GM18858 (cell line): ENCODE measurements around the gene TH.

Experiments used
- ATAC-seq: cut with Tn5 transposase; IDR thresholded peaks from one replicate; pipeline ENCODE4 v1.9.1; 2021; ENCODE audit not compliant: unreplicated experiment

TH gene

DNA sequence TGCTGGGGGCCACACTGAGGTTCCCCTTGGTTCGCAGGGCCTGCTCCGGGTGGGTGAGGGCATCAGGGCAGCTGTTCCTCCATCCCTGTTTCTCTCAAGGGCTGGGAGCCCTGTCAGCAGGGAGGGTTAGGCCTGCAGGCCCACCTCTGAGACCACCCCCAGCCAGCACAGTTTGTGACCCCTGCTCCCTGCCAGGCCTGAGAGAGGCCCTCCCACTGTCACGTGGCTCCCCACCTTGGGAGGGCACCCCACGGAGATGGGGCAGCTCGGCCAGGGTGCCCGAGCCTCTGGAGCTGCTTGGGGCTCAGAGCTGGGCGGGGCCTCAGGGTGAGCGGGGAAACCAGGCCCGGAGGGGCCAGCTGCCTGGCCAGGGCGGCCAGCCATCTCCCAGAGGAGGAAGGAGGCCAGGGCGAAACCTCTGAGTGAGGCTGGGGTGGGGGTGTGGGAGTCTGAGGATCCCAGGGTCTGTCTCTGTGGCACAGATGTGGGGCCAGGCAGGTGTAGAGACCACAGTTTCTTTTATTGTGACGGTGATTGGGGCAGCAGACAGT, 8.1 kb downstream of the TH start:
- ATAC-seq = no peak

DNA sequence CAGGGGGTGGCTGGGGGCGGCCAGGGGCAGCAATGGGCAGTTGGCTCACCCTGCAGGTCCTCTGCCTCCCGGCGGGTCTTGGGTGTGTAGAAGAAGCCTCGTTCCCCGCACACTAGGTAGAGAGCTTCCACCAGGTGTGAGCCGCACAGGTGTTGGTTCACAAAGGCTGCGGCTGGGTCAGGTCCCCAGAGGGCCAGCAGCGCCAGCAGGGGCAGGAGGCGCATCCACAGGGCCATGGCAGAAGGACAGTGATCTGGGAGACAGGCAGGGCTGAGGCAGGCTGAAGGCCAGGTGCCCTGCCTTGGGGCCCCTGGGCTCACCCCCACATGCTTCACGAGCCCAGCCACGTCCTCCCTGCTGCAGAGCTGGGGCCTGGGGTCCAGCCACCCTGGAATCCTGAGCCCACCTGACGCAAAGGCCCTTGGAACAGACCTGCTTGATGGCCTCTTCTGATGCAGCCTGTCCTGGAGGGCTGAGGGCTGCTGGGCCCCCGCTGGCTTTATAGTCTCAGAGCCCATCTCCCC, 10.8 kb downstream of the TH start, which contains the start of gene INS:
INS (minus strand) TSS at position 474 of the 524 bp plus-strand sequence; CDS start at position 236, 238 bp downstream.
- ATAC-seq = no peak

DNA sequence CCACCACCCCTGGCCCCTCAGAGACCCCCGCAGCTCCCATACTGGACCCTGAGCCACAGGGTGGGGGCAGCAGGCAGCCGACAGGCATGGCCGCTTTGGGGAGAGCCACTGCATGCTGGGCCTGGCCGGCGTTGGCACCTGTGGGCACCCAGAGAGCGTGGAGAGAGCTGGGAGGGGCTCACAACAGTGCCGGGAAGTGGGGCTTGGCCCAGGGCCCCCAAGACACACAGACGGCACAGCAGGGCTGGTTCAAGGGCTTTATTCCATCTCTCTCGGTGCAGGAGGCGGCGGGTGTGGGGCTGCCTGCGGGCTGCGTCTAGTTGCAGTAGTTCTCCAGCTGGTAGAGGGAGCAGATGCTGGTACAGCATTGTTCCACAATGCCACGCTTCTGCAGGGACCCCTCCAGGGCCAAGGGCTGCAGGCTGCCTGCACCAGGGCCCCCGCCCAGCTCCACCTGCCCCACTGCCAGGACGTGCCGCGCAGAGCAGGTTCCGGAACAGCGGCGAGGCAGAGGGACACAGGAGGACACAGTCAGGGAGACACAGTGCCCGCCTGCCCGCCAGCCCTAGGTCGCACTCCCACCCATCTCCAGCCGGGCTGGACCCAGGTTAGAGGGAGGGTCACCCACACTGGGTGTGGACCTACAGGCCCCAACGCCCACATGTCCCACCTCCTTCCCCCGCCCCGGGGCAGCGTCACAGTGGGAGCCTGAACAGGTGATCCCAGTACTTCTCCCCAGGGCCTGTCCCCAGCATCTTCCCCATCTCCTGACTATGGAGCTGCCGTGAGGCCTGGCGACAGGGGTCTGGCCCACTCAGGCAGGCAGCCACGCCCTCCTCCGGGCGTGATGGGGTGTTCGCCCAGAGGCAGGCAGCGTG, 11.8 kb downstream of the TH start:
- ATAC-seq = no peak

DNA sequence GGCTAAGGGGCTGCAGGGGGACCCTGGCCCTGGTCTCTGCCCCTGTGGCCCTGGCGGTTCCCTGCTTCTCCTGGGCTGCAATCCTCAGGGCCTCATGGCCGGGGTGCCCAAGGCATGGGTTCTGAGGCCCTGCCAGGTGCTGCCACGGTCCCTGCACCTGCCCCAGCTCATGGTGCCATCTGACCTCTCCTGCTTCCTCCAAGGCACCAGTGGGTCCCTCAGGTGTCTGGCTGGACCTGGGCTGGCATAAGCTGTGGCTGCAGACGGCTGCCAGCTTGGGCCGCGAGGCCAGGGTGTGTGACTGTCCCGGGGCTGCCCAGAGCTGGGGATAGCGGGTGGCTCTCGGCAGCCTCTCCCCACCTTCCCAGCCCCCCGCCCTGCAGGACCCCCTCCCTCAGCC, 12.6 kb downstream of the TH start:
- ATAC-seq = no peak

DNA sequence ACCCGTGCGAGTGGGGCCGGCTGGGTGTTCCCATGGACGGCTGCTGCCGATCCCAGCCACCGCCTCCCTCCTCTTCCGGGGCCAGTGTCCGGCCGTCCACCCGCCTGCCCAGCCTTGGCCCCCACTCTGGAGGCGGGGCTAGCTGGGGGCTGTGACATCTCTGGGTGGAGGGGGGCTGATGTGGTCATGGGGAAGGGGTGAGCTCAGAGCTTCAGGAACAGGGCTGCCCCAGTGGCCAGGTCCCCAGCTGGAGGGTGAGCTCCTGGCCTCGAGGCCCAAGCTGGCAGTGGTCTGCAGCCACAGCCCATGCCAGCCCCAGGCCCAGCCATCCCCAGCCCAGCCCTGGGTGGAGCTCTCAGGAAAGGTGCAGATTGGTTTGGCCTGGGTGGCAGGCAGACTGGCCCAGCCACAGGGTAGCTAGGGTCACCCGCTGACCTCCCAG, 13.3 kb downstream of the TH start:
- no peak for ATAC-seq

DNA sequence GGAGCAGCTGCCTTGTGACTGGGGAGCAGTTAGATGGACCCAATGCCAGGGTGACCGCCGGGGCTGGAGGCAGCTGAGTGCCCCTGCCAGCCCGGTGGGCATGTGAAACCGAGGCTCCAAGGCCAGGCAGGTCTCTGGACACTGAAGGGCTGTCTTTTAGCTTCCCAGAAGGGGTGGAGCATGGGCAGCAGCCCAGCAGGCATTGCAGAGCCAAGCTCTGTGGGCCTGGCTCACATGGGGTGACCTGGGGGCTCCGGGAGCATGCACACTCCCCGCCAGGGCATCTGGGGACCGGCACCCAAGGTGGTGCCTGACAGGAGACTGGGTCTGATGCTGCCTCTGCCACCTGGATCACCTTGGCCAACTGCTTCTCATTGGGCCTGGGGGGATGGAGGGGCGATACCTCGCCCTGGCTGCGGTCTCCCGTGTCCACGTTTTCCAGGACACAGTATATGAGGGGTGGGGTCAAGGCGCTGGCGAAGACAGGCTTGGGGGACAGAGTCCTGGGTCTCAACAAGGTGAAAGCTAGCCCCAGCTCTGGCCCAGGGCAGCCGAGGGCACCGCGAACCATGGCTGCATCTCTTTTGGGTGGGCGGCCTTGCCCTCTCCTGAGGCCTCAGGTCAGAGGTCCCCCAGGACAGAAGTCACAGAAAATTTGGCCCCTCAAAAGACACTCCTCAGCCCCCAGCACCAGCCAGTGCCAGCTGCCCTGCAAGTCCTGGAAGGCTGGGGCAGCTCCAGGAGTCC, 14.1 kb downstream of the TH start:
- no peak for ATAC-seq

DNA sequence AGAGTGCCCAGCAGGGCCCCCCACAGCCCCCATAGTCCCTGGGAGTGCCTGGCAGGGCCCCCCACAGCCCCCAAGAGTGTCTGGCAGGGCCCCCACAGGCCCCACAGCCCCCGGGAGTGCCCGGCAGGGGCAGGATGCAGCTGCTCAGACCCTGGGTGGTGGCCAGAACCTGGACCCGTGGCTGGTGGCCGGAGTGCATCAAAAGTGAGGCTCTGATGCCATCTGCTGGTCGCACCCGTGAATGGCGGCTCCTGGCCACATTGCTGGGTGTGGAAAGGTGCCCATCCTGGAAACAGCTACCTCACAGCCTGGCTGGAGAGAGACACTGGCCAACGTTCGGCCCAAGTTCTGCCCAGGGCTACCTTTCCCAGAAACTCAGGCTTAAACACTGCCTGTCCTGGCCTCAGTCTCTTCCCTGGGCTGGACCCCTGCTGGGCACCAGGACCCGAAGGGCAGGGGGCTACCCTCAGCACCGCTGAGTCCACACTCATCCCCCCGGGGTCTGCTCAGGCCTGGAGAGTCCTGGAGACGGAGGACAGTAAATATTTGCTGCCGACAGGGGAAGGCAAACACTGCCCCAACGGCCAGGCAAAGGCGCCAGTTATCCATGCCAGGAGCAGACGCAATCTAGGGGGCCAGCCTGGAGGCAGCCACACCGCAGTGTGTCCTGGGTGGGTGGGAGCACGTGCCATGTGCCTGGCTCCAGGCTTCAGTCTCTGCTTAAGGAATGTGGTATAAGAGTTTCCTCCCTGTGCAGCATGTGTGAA, 15.0 kb downstream of the TH start:
- ATAC-seq = no peak

DNA sequence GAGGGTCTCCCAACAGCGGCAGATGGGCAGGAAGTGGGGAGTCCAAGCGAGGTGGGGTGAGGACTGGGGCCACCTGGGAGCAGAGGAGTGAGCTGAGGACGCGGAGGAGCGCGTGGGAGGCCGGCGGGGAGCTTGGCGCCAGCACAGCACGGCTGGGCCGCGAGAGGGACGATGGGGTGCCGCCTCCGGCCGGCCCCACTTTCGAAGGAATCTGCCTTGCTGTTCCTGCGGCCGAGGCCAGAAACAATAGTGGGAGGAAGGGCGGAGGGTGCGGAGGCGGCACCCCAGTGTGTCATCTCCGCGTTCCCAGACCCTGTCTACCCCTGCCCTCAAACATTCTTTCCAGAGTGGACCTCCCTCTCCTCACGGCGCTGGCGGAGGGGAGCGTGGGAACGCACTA, 16.1 kb downstream of the TH start:
- no peak for ATAC-seq

DNA sequence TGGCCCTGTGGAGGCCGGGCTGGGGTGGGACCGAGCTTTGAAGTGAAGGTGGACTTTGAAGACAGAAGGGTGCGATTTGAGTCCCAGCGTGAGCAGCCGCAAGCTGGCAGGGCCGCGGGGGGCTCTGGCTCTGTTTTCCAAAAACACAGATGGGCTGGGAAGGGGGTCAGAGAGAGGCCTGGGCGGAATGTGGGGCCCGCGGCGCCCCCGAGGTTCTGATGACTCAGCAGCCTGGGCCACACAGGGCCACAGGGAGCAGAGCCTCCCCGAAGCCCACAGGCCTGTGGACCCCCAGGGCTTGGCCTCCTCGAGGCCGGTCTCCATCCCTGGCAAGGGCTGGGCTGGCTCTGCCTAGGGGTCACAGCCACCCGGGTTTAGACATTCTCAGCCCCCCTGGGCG, 16.7 kb downstream of the TH start:
- no peak for ATAC-seq

DNA sequence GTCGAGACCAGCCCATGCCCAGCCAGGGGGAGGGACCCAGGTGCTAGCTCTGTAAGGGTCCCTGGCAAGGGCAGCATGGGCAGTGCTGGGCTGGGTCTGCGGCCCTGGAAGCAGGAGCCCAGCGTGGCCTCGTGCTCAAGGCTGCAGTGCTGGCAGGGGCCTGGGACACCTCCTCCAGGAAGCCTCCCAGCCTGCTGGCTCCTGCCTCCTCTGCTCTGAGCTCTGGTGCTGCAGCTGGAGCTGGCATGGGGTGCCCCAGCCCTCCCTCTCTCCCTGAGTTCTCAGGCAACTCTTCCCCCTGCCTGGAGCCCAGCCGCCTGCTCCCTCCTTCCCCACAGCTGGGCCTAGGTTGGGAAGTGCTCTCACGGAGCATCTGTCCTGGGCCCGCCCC, 17.4 kb downstream of the TH start:
- no peak for ATAC-seq

DNA sequence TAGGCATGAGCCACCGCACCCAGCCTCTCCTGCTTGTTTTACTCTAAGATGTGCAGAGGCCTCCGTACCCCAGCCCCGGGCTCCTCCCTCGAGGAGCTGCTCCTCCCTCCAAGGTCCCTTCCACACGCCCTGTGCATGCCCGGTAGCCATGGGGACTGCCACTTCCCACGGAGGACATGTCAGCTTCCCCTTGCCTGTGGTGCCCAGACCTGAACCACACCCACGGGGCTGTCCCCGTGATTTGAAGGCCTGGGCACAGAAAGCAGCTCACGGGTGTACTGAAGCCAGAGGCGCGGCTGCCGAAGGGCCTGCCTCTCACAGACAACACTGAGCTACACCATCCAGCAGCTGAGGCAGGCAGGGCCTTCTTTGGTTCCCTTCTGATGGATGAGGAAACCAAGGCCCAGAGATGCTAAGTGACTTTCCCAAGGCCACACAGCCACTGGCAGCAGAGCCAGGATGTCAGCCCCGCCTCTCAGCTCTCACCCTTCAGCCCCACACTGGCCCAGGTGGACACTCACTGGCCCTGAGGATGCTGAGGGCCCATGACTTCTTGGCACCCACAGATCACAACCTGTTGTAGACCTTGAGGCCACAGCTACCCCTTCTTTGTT, 17.9 kb downstream of the TH start:
- no peak for ATAC-seq

DNA sequence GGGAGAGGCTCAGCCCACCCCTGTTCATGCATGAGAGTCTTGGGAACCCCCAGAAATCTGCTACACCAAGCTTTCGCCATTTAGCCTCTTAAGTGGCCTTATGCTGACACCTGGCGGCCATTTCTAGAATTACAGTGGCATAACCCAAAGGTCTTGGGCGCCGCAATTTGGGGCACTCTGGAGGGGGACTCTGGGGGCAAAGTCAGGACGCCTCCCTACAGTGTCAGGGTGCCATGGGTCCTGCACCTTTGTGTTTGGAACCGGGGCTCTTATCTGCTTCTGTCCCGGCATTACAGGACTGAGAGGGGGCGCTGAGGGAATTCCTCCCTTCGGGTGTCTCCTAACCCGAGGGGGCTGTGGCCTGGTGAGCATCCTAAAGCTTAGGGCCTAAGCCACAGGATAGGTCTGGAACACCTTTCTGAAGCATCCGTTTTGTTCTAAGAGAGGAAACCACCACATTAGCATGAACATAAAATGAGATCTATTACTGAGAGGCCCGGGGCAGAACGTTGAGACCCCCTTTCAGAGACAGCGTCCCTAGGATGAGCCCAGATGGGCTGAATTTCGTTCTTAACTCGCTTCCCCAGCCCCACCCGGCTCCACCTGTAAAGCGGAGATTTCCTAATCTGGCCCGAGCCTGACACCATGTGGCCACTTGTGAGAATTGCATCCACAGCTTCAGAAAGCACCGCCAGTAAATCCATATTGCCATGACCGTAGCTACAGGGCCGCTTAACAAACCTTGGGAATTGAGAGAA, 19.9 kb downstream of the TH start:
- ATAC-seq = no peak

DNA sequence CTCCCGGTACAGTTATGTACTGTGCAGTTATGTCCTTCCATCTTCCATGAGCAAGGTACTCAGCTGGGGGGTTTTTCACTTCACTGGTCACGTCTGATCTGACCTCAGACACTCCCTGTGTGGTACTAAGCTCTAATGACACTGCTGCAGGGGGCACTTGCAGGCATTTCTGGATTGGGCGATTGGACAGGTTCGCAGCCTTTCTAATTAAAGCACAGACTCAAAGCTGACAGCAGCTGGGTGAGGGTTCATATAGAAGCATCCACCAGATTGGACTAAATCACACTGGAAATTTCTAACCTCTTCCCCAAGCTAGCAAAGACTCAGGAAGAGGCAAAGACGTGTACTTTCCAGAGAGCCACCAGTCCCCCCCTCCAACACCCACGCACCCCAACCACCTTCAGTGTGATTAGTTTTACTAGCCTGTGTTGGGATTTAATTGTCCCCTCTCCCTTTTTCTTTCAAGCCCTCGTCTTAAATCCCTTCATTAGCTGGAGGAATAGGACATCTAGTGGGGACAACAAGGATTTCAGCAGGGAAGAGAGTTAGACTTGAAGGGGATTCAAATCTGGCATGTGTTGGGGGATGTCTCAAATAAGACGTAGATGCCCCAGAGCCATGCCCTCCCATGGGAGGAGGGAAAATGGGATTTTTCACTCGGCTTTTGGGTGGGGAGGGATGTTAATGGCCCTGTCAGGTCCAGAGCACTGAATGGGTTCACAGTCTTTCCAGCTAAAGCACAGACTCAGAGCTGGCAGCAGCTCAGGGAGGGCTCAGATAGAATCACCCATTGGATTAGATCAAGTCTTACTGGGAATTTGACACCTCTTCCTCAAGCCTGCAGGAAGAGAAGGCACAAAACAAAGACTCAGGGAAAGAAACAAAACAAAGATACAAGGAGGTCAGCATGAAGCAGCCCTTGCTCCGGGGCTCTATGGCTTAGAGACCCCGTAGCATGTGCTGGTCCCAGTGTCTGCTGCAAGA, 21.5 kb downstream of the TH start:
- ATAC-seq = no peak

DNA sequence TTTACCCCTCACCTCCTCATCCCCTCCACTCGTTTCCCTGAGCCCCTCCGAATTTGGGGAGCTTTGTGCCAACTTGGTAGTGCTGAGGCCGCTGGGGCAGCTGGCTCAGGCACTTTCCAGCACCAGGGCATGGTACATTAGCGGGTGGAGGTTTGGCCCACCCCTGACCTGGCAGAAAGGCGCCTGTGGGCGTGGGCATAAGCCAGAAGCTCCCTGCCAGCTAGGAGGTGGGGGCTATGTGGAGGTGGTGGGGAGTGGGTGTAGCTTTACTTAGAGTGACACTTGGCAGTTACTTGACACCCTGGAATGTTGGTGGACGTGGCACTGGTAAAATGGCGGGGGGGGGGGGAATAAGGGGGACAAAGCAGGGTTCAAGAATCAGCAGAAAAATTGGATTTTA, 22.2 kb downstream of the TH start:
- no peak for ATAC-seq

DNA sequence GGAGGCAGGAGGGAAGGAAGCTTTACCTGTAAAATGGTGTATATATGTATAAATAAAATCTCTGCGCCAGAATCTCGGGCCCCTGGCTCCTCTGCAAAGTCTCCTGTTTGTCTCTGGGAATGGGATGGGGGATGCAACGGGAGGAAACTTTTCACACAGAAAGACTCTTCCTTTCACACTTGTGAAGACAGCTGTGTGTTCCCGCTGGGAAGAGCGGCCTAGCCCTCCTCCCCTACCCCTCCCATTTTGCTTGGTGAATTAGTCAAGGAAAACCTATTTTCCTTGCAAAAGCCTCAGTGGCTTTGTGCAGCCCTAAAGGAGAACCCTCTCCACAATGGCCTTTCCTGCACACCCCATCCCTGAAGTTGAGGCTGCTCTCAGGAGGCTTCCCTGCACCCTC, 23.0 kb downstream of the TH start:
- ATAC-seq = no peak

DNA sequence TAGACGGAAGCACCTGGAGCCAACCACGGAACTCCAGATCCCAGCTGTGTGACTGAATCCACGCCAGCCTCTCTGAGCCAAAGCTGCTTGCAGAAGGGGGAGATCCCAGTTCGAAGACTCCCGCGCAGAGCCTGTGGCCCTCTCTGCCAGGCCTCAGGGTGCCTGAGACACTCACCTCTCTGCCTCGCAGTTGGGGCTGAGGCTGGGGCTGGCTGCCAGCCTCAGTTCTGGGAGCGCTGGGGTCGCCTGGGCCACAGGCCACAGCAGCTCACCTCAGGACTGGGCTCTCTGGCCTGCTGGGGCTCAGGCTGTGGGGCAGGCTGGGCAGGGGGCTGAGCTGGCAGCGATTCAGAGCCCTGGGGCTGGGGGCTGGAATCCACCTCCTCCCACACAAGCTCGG, 24.2 kb downstream of the TH start:
- no peak for ATAC-seq

DNA sequence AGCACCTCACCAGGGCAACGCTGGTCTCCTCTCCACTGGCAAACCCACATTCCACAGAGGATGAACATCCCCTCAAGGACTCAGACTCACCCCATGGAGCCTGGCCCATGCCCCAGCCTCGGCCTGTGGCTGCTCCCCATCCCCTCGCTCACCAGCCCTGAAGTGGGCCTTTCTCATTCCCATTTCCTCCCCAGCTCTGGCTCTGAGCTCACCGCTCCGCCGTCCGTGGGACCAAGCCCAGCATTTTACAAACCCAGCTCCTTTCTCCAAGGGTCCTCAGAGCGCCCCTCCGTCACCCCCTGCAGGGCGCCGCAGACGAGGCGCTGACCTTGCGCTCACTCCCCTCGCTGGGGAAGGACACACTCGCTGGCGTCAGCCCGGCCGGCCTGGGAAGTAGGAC, 25.6 kb downstream of the TH start:
- ATAC-seq = no peak

DNA sequence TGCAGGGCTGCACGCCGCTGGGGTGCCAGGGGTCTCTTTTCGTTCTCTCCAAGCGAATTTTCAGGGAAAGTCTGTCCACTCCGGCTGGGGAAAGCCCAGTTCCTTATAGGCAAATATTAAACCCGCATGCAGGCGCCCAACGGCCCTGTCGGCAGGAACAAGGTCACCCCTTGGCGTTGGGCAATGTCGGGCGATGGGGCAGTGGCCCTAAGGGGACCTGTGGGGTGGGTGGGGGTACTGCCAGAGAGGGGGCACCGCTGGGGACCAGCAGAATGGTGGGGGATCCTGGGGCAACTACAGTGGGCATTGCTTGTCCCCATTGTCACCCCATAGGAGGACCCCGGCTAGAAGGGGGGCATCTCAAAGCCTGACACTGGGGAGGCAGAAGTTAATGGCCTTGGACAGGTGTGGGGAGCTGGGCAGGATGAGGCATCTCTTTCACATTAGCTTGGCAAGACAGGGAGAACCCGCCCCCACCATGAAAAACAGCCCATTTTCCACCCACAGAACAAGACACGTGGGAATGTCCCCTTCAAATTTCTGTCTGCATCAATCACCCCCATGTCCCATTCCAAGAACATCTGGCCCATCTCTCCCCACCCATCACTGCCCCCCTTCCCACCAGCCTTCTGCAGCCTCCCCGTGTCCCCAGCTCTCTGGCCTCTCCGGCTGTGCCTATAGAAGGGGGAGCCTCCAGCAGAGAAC, 26.9 kb downstream of the TH start:
- no peak for ATAC-seq
